Dedifferentiated amniotic fluid mesenchymal stem cell (primary cell): Measurements from ENCODE around the gene SLC7A8.
"Not testable (repeated sequence)": the region's sequence is repeated elsewhere in the genome, so short reads cannot be mapped to it uniquely, and the experiment has no call there.

Experiments
- DNase-seq: peaks from one replicate; pipeline ENCODE4 v3.0.0-alpha.2; 2016; ENCODE audit errors: extremely low spot score

SLC7A8 gene

GRCh38 chr14:23183479-23183878 is at the start of gene SLC7A8:
Gene SLC7A8 (minus strand): TSS chr14:23183660. CDS start chr14:23182914, 746 bp downstream.
- no peak for DNase-seq

GRCh38 chr14:23232241-23232808 is 48.9 kb upstream of the SLC7A8 start:
- DNase-seq, result not testable (repeated sequence)

- DNase-seq, result no peak
These were observed 45.4 kb upstream of the SLC7A8 start for GRCh38 chr14:23228812-23229211.

GRCh38 chr14:23227566-23227965 is 44.1 kb upstream of the SLC7A8 start:
- DNase-seq, result no peak

- not testable (repeated sequence) for DNase-seq
These were observed 41.5 kb upstream of the SLC7A8 start for GRCh38 chr14:23224958-23225357.

GRCh38 chr14:23219075-23219474 is 35.6 kb upstream of the SLC7A8 start:
- DNase-seq, result no peak

GRCh38 chr14:23217032-23218020 is 33.9 kb upstream of the SLC7A8 start:
- no peak for DNase-seq

GRCh38 chr14:23215421-23215820 is 32.0 kb upstream of the SLC7A8 start:
- DNase-seq, result no peak

GRCh38 chr14:23209651-23210423 is 26.4 kb upstream of the SLC7A8 start:
- DNase-seq, result no peak

GRCh38 chr14:23208324-23208723 is 24.9 kb upstream of the SLC7A8 start:
- DNase-seq, result no peak

GRCh38 chr14:23207146-23207540 is 23.7 kb upstream of the SLC7A8 start:
- no peak for DNase-seq

GRCh38 chr14:23206422-23207145 is 23.1 kb upstream of the SLC7A8 start:
- DNase-seq, result no peak

- DNase-seq, result no peak
These were observed 18.5 kb upstream of the SLC7A8 start for GRCh38 chr14:23202001-23202400.

- not testable (repeated sequence) for DNase-seq
These were observed 15.7 kb upstream of the SLC7A8 start for GRCh38 chr14:23199141-23199540.

- DNase-seq, result not testable (repeated sequence)
These were observed 13.0 kb upstream of the SLC7A8 start for GRCh38 chr14:23196487-23196886.

GRCh38 chr14:23195552-23196101 is 12.2 kb upstream of the SLC7A8 start:
- no peak for DNase-seq

GRCh38 chr14:23193432-23193831 is 10.0 kb upstream of the SLC7A8 start:
- DNase-seq, result no peak

GRCh38 chr14:23187925-23188324 is 4.5 kb upstream of the SLC7A8 start:
- no peak for DNase-seq

- DNase-seq, result peak; percentile 80
These were observed 3.6 kb upstream of the SLC7A8 start for GRCh38 chr14:23186913-23187654.

GRCh38 chr14:23185063-23185462 is 1.6 kb upstream of the SLC7A8 start:
- DNase-seq, result no peak

GRCh38 chr14:23183158-23183470 is 346 bp downstream of the SLC7A8 start:
- DNase-seq, result no peak
